B cell (primary cell): ENCODE measurements around the gene NYAP2. TPM values are rescaled to one million over a fixed set of nuclear protein-coding genes. Genes with fewer than 3 reads are reported as not detected.

ENCODE experiments used
- ATAC-seq: fragments of 200-7000 bp; cut with Tn5 transposase; one replicate; pipeline ENCODE4 v1.10.0; 2021; ENCODE audit warnings: low read depth, mild to moderate bottlenecking, moderate number of reproducible peaks, moderate library complexity
- CTCF ChIA-PET: fragments of 350-600 bp; sonication (Branson Sonifier 250); formaldehyde crosslinking; loops from one replicate; lab custom pipeline; 2021; ENCODE audit warnings: antibody characterized with exemption, inconsistent platforms; lab: Charles Lee
- POLR2A ChIA-PET: fragments of 350-600 bp; sonication (Branson Sonifier 250); formaldehyde crosslinking; loops from one replicate; lab custom pipeline; 2021; ENCODE audit warnings: antibody characterized with exemption; lab: Charles Lee
- DNase-seq: peaks from one replicate; pipeline ENCODE4 v3.0.0; 2013
- H2AFZ ChIP-seq: 2 replicates; pipeline ENCODE4 v1.6.1; 2012; ENCODE audit warnings: mild to moderate bottlenecking, low read depth, low read length; ENCODE audit not compliant: insufficient read depth, poor library complexity, severe bottlenecking
- H3K27ac ChIP-seq, 2 donors: 1 replicate in 1 of 2; 2 replicates in 1 of 2; pipeline ENCODE4 v1.5.1; 2012 to 2013; ENCODE audit warnings: low read length in 2 of 2, mild to moderate bottlenecking in 2 of 2, moderate library complexity in 1 of 2
- H3K27me3 ChIP-seq, 4 experiments: fragments of 200-600 bp in 1 of 4; sonication (generic) in 1 of 4; replicated peaks in 1 of 4; 1 replicate in 2 of 4; 2 replicates in 2 of 4; pipeline versions ENCODE4 v1.6.1 to v1.7.0; 2013 to 2016; ENCODE audit warnings: low read length in 3 of 4, mild to moderate bottlenecking in 2 of 4, mixed read lengths in 1 of 4, moderate library complexity in 1 of 4; ENCODE audit not compliant: insufficient read depth in 4 of 4, control insufficient read depth in 3 of 4; ENCODE audit errors: control extremely low read depth in 1 of 4
- H3K36me3 ChIP-seq, 2 experiments: replicated peaks in 1 of 2; 1 replicate in 1 of 2; 2 replicates in 1 of 2; pipeline versions ENCODE4 v1.6.1 to v1.7.1; 2013; ENCODE audit warnings: low read length in 1 of 2; ENCODE audit not compliant: insufficient read depth in 2 of 2, control insufficient read depth in 1 of 2; ENCODE audit errors: control extremely low read depth in 1 of 2, extremely low read depth in 1 of 2
- H3K4me1 ChIP-seq, 2 donors: fragments of 200-600 bp in 1 of 2; sonication (generic) in 1 of 2; 1 replicate in 1 of 2; 2 replicates in 1 of 2; pipeline versions ENCODE4 v1.5.1 to v1.6.1; 2013 to 2017; ENCODE audit warnings: low read length in 2 of 2; ENCODE audit not compliant: control insufficient read depth in 2 of 2, insufficient read depth in 2 of 2
- H3K4me2 ChIP-seq: replicated peaks from 2 replicates; pipeline ENCODE3; 2012; ENCODE audit warnings: mild to moderate bottlenecking, low read depth, low read length; ENCODE audit not compliant: poor library complexity, severe bottlenecking
- H3K4me3 ChIP-seq, 5 experiments: fragments of 200-600 bp in 1 of 5; sonication (generic) in 1 of 5; 1 replicate in 3 of 5; 2 replicates in 2 of 5; pipeline versions ENCODE4 v1.5.1 to v1.7.0; 2011 to 2016; ENCODE audit warnings: low read length in 4 of 5, mild to moderate bottlenecking in 4 of 5, low read depth in 2 of 5, control low read depth in 1 of 5, moderate library complexity in 1 of 5; ENCODE audit not compliant: insufficient read depth in 1 of 5; ENCODE audit errors: control extremely low read depth in 1 of 5, extremely low read depth in 1 of 5
- H3K79me2 ChIP-seq: fragments of 200-600 bp; sonication (generic); one replicate; pipeline ENCODE4 v1.6.0; 2016; ENCODE audit warnings: low read length; ENCODE audit not compliant: control insufficient read depth, insufficient read depth
- H3K9ac ChIP-seq: fragments of 200-600 bp; sonication (generic); 2 replicates; pipeline ENCODE4 v1.6.1; 2017; ENCODE audit warnings: mild to moderate bottlenecking, low read length, moderate library complexity
- H3K9me3 ChIP-seq, 3 donors: one replicate each; pipeline versions ENCODE4 v1.6.1 to v1.7.1; 2013; ENCODE audit warnings: low read length in 2 of 3; ENCODE audit not compliant: control insufficient read depth in 2 of 3, insufficient read depth in 1 of 3; ENCODE audit errors: control extremely low read depth in 1 of 3
- H4K20me1 ChIP-seq: 2 replicates; pipeline ENCODE4 v1.6.0; 2012; ENCODE audit warnings: mild to moderate bottlenecking, low read length; ENCODE audit not compliant: insufficient read depth, control insufficient read depth, poor library complexity, severe bottlenecking
- H3K27ac Mint-ChIP-seq: one replicate; pipeline ENCODE4 v1.8.0; 2021; ENCODE audit warnings: mixed read lengths
- H3K27me3 Mint-ChIP-seq: one replicate; pipeline ENCODE4 v1.8.0; 2021; ENCODE audit warnings: mixed read lengths
- H3K4me1 Mint-ChIP-seq: one replicate; pipeline ENCODE4 v1.8.0; 2021; ENCODE audit warnings: mixed read lengths
- H3K4me3 Mint-ChIP-seq: one replicate; pipeline ENCODE4 v1.8.0; 2021; ENCODE audit warnings: mixed read lengths
- H3K9me3 Mint-ChIP-seq: one replicate; pipeline ENCODE4 v1.8.0; 2022; ENCODE audit warnings: mixed read lengths; ENCODE audit not compliant: insufficient read depth
- CTCF ChIP-seq: fragments of 200-600 bp; IDR thresholded peaks from one replicate; pipeline ENCODE4 v1.8.0; 2022; ENCODE audit warnings: antibody characterized with exemption, mild to moderate bottlenecking
- EZH2 ChIP-seq: IDR thresholded peaks from 2 replicates; pipeline ENCODE4 v1.6.1; 2012; ENCODE audit warnings: borderline replicate concordance, low read depth, mild to moderate bottlenecking, moderate library complexity, low read length; ENCODE audit not compliant: insufficient read depth, poor library complexity, severe bottlenecking
- WGBS: methylation state at CpG from one replicate; pipeline ENCODE4 v1.1.5; 2013; ENCODE audit warnings: missing lambda C conversion rate; ENCODE audit not compliant: insufficient coverage; 5-methylcytosine and 5-hydroxymethylcytosine counted together
- intact Hi-C: fragments of 100-400 bp; cut with micrococcal nuclease; formaldehyde crosslinking; loops from one replicate; pipeline ENCODE4 v1.10.0; 2022
- polyA plus RNA-seq: library from polyadenylated mRNA; depleted of rRNA; stranded (reverse); fragments of >200 nt; gene quantifications from 2 replicates; pipeline ENCODE4 v1.2.3, GENCODE V29; 2012
- total RNA-seq, 2 donors: library from RNA; stranded (reverse); fragments of 120-200 nt in 1 of 2; gene quantifications; 1 replicate in 1 of 2; 2 replicates in 1 of 2; pipeline versions ENCODE4 v1.2.3 to v1.2.4, GENCODE V29; 2013 to 2022

Gene NYAP2
- total and polyA plus RNA-seq, 2 donors (not counting 1 experiment from before 2014, with no cell fraction given) = 0.12 to 0.17 TPM

DNA sequence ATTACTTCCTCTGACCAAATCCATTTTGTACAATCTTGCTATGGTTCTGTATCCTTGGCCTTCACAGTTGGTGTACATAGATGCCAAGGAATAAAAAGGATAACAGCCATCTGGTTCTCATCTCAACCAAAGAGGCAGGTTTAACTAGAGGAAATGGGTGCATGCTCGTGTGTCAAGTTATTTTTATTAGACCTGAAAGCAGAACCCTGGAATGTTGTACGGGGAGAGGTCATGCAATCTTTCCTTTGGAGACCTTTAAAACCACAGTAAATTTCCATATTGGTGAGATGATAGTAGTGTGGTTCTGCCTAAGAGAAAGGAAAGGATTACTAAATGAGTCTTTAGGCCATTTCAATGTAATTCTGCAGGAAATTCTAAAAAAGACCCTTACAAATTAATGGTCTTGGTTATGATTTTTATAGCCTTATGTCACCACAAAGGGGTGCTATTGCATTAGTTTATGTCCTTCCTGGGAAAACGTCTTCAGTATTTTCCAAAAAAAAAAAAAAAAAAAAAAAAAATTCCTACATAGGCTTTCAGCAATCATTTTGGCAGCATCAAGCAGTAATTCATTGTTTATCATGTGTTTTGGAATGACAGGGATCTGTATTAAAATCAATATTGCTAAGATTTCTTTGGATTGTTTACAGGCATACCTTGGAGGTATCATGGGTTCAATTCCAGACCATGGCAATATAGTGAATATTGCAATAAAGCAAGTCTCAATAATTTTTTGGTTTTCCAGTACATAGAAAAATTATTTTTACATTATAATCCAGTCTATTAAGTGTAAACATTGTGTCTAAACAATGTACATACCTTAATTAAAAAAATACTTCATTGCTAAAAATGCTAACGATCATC lies 270.8 kb downstream of the NYAP2 start:
- H2AFZ ChIP-seq = no peak overlapping the region

More for the DNA sequence above, 270.8 kb downstream of the NYAP2 start:
- no peaks in the 10 kb centered on the region for H3K36me3 ChIP-seq
- no peak overlapping the region for H3K27ac ChIP-seq
- POLR2A ChIA-PET = no interaction called here
- Mint-ChIP-seq H3K4me1 (no peaks in the 10 kb centered on the region), H3K9me3 (no peaks in the 10 kb centered on the region), H3K27me3 (no peaks in the 10 kb centered on the region), H3K4me3 (no peak overlapping the region), H3K27ac (no peak overlapping the region)
- WGBS = no CpG with 5 or more reads among the region's 4 CpGs
- no peak overlapping the region for H3K4me3 ChIP-seq
- CTCF ChIA-PET = interaction anchor here (0.8 to 2.4 kb wide), 12 partner anchors 9 to 1568 kb away, joined by 3 to 19 read pairs (median 5); no protein-coding TSS in a partner anchor
- DNase-seq = no peak
- TF ChIP-seq CTCF = peak; percentile 44
- TF ChIP-seq EZH2 = no peak
- intact Hi-C loops = no loop called here
- H3K4me2 ChIP-seq = no peak overlapping the region
- no peaks in the 10 kb centered on the region for H3K27me3 ChIP-seq
- H4K20me1 ChIP-seq = no peaks in the 10 kb centered on the region
- no peaks in the 10 kb centered on the region for H3K79me2 ChIP-seq
- ATAC-seq = no peak
- H3K4me1 ChIP-seq = no peaks in the 10 kb centered on the region
- no peak overlapping the region for H3K9ac ChIP-seq
- no peaks in the 10 kb centered on the region for H3K9me3 ChIP-seq
